ENCODE data around the gene TBX1.

Gene TBX1

GRCh38 chr22:19735665-19736510 lies 24.7 kb upstream of the TBX1 start:
- no peak for DNase-seq (ENCODE audit: low read depth)
- TF ChIP-seq MAX (IDR thresholded peaks at IDR 0.05; ENCODE audit: low read depth, low read length) (no peak), MYC (IDR thresholded peaks at IDR 0.05; ENCODE audit: low read depth, low read length) (no peak), CTCF (IDR thresholded peaks at IDR 0.05; ENCODE audit: low read depth, low read length) (no peak), POLR2A (IDR thresholded peaks at IDR 0.05; ENCODE audit: extremely low read depth, insufficient read length) (no peak)
- H3K4me3 ChIP-seq (ENCODE audit: low read depth, low read length): no peak overlapping the region

GRCh38 chr22:19737846-19738663 lies 22.5 kb upstream of the TBX1 start:
- no peak for DNase-seq (ENCODE audit: low read depth)
- TF ChIP-seq POLR2A (IDR thresholded peaks at IDR 0.05; ENCODE audit: extremely low read depth, insufficient read length): no peak
- TF ChIP-seq MAX (IDR thresholded peaks at IDR 0.05; ENCODE audit: low read depth, low read length): no peak
- TF ChIP-seq MYC (IDR thresholded peaks at IDR 0.05; ENCODE audit: low read depth, low read length): no peak
- no peak for TF ChIP-seq CTCF (IDR thresholded peaks at IDR 0.05; ENCODE audit: low read depth, low read length)
- H3K4me3 ChIP-seq (ENCODE audit: low read depth, low read length): no peak overlapping the region

- no peak for DNase-seq (ENCODE audit: low read depth)
- H3K4me3 ChIP-seq (ENCODE audit: low read depth, low read length): no peak overlapping the region
- TF ChIP-seq POLR2A (IDR thresholded peaks at IDR 0.05; ENCODE audit: extremely low read depth, insufficient read length) (no peak), MYC (IDR thresholded peaks at IDR 0.05; ENCODE audit: low read depth, low read length) (no peak), MAX (IDR thresholded peaks at IDR 0.05; ENCODE audit: low read depth, low read length) (no peak)
These were observed 21.7 kb upstream of the TBX1 start for GRCh38 chr22:19738664-19739447.

GRCh38 chr22:19739448-19739895 lies 21.1 kb upstream of the TBX1 start:
- TF ChIP-seq MYC (IDR thresholded peaks at IDR 0.05; ENCODE audit: low read depth, low read length) (no peak), CTCF (IDR thresholded peaks at IDR 0.05; ENCODE audit: low read depth, low read length) (no peak), MAX (IDR thresholded peaks at IDR 0.05; ENCODE audit: low read depth, low read length) (no peak), POLR2A (IDR thresholded peaks at IDR 0.05; ENCODE audit: extremely low read depth, insufficient read length) (no peak)
- DNase-seq (ENCODE audit: low read depth): no peak
- H3K4me3 ChIP-seq (ENCODE audit: low read depth, low read length): no peak overlapping the region

GRCh38 chr22:19739911-19740449 lies 20.6 kb upstream of the TBX1 start:
- TF ChIP-seq MAX (IDR thresholded peaks at IDR 0.05; ENCODE audit: low read depth, low read length): no peak
- H3K4me3 ChIP-seq (ENCODE audit: low read depth, low read length): no peak overlapping the region
- DNase-seq (ENCODE audit: low read depth): no peak

- no peak overlapping the region for H3K4me3 ChIP-seq (ENCODE audit: low read depth, low read length)
- no peak for DNase-seq (ENCODE audit: low read depth)
- TF ChIP-seq MAX (IDR thresholded peaks at IDR 0.05; ENCODE audit: low read depth, low read length) (no peak), MYC (IDR thresholded peaks at IDR 0.05; ENCODE audit: low read depth, low read length) (no peak), POLR2A (IDR thresholded peaks at IDR 0.05; ENCODE audit: extremely low read depth, insufficient read length) (no peak), CTCF (IDR thresholded peaks at IDR 0.05; ENCODE audit: low read depth, low read length) (no peak)
These were observed 20.0 kb upstream of the TBX1 start for GRCh38 chr22:19740586-19740985.

Measured in NB4 (cell line).